Fibroblast of lung (primary cell): ENCODE measurements around the gene KHK. TPM values are rescaled to one million over a fixed set of nuclear protein-coding genes. Genes with fewer than 3 reads are reported as not detected.

ENCODE experiments used
- DNase-seq, 2 donors: peaks; one replicate each; pipeline versions ENCODE4 v3.0.0 to v3.0.0-alpha.2; 2010; ENCODE audit warnings: low read depth in 2 of 2
- H2AFZ ChIP-seq: 2 replicates; pipeline ENCODE4 v1.5.1; 2012; ENCODE audit warnings: low read length, control low read depth, inconsistent platforms
- H3K27ac ChIP-seq: 2 replicates; pipeline ENCODE4 v1.5.1; 2011; ENCODE audit warnings: low read length, control low read depth; ENCODE audit not compliant: insufficient read depth
- H3K27me3 ChIP-seq: 2 replicates; pipeline ENCODE4 v1.5.1; 2011; ENCODE audit warnings: mild to moderate bottlenecking, low read length; ENCODE audit not compliant: control insufficient read depth, insufficient read depth
- H3K36me3 ChIP-seq: 2 replicates; pipeline ENCODE4 v1.5.1; 2011; ENCODE audit warnings: low read length; ENCODE audit not compliant: control insufficient read depth, insufficient read depth
- H3K4me1 ChIP-seq: 2 replicates; pipeline ENCODE4 v1.5.1; 2011; ENCODE audit warnings: low read length; ENCODE audit not compliant: control insufficient read depth, insufficient read depth; ENCODE audit errors: extremely low read depth
- H3K4me2 ChIP-seq: 2 replicates; pipeline ENCODE4 v1.5.1; 2011; ENCODE audit warnings: low read length, control low read depth; ENCODE audit not compliant: insufficient read depth; ENCODE audit errors: extremely low read depth
- H3K4me3 ChIP-seq, 4 experiments: fragments of 200-600 bp in 1 of 4; sonication (generic) in 1 of 4; replicated peaks in 1 of 4; 2 replicates each; pipeline ENCODE4 v1.5.1; 2011 to 2016; ENCODE audit warnings: low read length in 4 of 4, low read depth in 3 of 4, mild to moderate bottlenecking in 3 of 4, control low read depth in 2 of 4, inconsistent platforms in 1 of 4, mixed read lengths in 1 of 4; ENCODE audit not compliant: insufficient read depth in 1 of 4; ENCODE audit errors: control extremely low read depth in 1 of 4
- H3K79me2 ChIP-seq: 2 replicates; pipeline ENCODE4 v1.5.1; 2012; ENCODE audit warnings: mild to moderate bottlenecking, low read length, inconsistent platforms; ENCODE audit not compliant: control insufficient read depth, insufficient read depth
- H3K9ac ChIP-seq: 2 replicates; pipeline ENCODE4 v1.5.1; 2011; ENCODE audit warnings: mild to moderate bottlenecking, low read length, control low read depth; ENCODE audit not compliant: insufficient read depth
- H3K9me3 ChIP-seq: 2 replicates; pipeline ENCODE4 v1.5.1; 2012; ENCODE audit warnings: low read depth, low read length; ENCODE audit not compliant: control insufficient read depth, insufficient read depth
- H4K20me1 ChIP-seq: 2 replicates; pipeline ENCODE4 v1.5.1; 2011; ENCODE audit warnings: low read length; ENCODE audit not compliant: control insufficient read depth, insufficient read depth; ENCODE audit errors: extremely low read depth
- EZH2 ChIP-seq: IDR thresholded peaks from 2 replicates; pipeline ENCODE4 v1.5.1; 2012; ENCODE audit warnings: low read length, control low read depth, mild to moderate bottlenecking; ENCODE audit errors: missing control alignments
- polyA plus RNA-seq, 2 donors: library from polyadenylated mRNA; depleted of rRNA in 1 of 2; stranded (reverse) in 1 of 2; unstranded in 1 of 2; fragments of >200 nt; gene quantifications; 2 replicates each; pipeline ENCODE4 v1.2.1, GENCODE V29; 2011 to 2012; ENCODE audit warnings: missing spikeins in 1 of 2
- total RNA-seq: library from RNA; depleted of rRNA; stranded (reverse); fragments of >200 nt; gene quantifications from 2 replicates; pipeline ENCODE4 v1.2.1, GENCODE V29; 2014
- TF ChIP-seq, protein P1 (sequence below), 2 donors: IDR thresholded peaks in 1 of 2; conservative IDR thresholded peaks in 1 of 2; 1 replicate in 1 of 2; 2 replicates in 1 of 2; pipeline ENCODE4 v1.5.1; 2011 to 2012; ENCODE audit warnings: low read length in 2 of 2, control low read depth in 1 of 2, inconsistent platforms in 1 of 2, low read depth in 1 of 2, mild to moderate bottlenecking in 1 of 2

Gene KHK
- total and polyA plus RNA-seq, 2 donors (not counting 1 experiment from before 2014, with no cell fraction given): 0.17 to 1.3 TPM

GRCh38 chr2:27134781-27135477 lies 48.4 kb downstream of the KHK start:
- Histone ChIP-seq H3K4me2 (peak overlapping the region; percentile 57), H3K27ac (no peak overlapping the region), H2AFZ (peak overlapping the region; percentile 73), H3K4me3 (peak overlapping the region in 1 of 4 experiments; percentile 98), H3K36me3 (peaks cover 16% of the 10 kb centered on the region), H3K4me1 (peaks cover 4% of the 10 kb centered on the region), H3K27me3 (peaks cover 2% of the 10 kb centered on the region), H4K20me1 (no peaks in the 10 kb centered on the region), H3K9me3 (no peaks in the 10 kb centered on the region), H3K79me2 (peaks cover 15% of the 10 kb centered on the region), H3K9ac (no peak overlapping the region)
- TF ChIP-seq, protein P1, sequence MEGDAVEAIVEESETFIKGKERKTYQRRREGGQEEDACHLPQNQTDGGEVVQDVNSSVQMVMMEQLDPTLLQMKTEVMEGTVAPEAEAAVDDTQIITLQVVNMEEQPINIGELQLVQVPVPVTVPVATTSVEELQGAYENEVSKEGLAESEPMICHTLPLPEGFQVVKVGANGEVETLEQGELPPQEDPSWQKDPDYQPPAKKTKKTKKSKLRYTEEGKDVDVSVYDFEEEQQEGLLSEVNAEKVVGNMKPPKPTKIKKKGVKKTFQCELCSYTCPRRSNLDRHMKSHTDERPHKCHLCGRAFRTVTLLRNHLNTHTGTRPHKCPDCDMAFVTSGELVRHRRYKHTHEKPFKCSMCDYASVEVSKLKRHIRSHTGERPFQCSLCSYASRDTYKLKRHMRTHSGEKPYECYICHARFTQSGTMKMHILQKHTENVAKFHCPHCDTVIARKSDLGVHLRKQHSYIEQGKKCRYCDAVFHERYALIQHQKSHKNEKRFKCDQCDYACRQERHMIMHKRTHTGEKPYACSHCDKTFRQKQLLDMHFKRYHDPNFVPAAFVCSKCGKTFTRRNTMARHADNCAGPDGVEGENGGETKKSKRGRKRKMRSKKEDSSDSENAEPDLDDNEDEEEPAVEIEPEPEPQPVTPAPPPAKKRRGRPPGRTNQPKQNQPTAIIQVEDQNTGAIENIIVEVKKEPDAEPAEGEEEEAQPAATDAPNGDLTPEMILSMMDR (conservative IDR thresholded peaks at IDR 0.05 in 1 of 2, IDR thresholded peaks at IDR 0.05 in 1 of 2; ENCODE audit: low read depth in 1 of 2, low read length in 2 of 2): no peak
- no peak for TF ChIP-seq EZH2
- DNase-seq: no peak

GRCh38 chr2:27135478-27135955 lies 48.9 kb downstream of the KHK start:
- Histone ChIP-seq H2AFZ (no peak overlapping the region), H3K27me3 (peaks cover 2% of the 10 kb centered on the region), H3K4me1 (peaks cover 4% of the 10 kb centered on the region), H3K4me3 (no peak overlapping the region), H4K20me1 (no peaks in the 10 kb centered on the region), H3K36me3 (peaks cover 14% of the 10 kb centered on the region), H3K4me2 (no peak overlapping the region), H3K79me2 (peaks cover 15% of the 10 kb centered on the region), H3K9ac (no peak overlapping the region), H3K9me3 (no peaks in the 10 kb centered on the region), H3K27ac (no peak overlapping the region)
- no peak for DNase-seq
- TF ChIP-seq, protein P1 (conservative IDR thresholded peaks at IDR 0.05 in 1 of 2, IDR thresholded peaks at IDR 0.05 in 1 of 2; ENCODE audit: low read depth in 1 of 2, low read length in 2 of 2): no peak
- no peak for TF ChIP-seq EZH2

GRCh38 chr2:27136751-27137150 lies 50.2 kb downstream of the KHK start:
- H3K27me3 ChIP-seq: peaks cover 2% of the 10 kb centered on the region
- H4K20me1 ChIP-seq: no peaks in the 10 kb centered on the region
- H3K27ac ChIP-seq: no peak overlapping the region
- no peak overlapping the region for H3K4me2 ChIP-seq
- H3K79me2 ChIP-seq: peaks cover 15% of the 10 kb centered on the region
- no peaks in the 10 kb centered on the region for H3K9me3 ChIP-seq
- peaks cover 7% of the 10 kb centered on the region for H3K36me3 ChIP-seq
- no peak overlapping the region for H3K4me3 ChIP-seq
- no peak overlapping the region for H3K9ac ChIP-seq
- peaks cover 4% of the 10 kb centered on the region for H3K4me1 ChIP-seq
- TF ChIP-seq EZH2: no peak
- H2AFZ ChIP-seq: no peak overlapping the region
- DNase-seq: no peak
